IMR-90 (cell line): Measurements from ENCODE around the gene DUSP9.

Experiments used
- CTCF ChIP-seq: conservative IDR thresholded peaks from 2 replicates; pipeline ENCODE4 v1.5.1; 2012; ENCODE audit warnings: mild to moderate bottlenecking, low read depth, low read length, improper control_type of control experiment
- POLR2A ChIP-seq: IDR thresholded peaks from 2 replicates; pipeline ENCODE4 v1.6.1; 2012; ENCODE audit warnings: mild to moderate bottlenecking, low read depth, low read length
- TF ChIP-seq, protein P1 (sequence below): fragments of 150-350 bp; IDR thresholded peaks from 2 replicates; pipeline ENCODE4 v1.6.1; 2017; ENCODE audit warnings: mild to moderate bottlenecking, antibody characterized with exemption, low read length, low read depth

GRCh38 chrX:153688506-153688905, 41.5 kb downstream of the DUSP9 start:
- TF ChIP-seq, protein P1, sequence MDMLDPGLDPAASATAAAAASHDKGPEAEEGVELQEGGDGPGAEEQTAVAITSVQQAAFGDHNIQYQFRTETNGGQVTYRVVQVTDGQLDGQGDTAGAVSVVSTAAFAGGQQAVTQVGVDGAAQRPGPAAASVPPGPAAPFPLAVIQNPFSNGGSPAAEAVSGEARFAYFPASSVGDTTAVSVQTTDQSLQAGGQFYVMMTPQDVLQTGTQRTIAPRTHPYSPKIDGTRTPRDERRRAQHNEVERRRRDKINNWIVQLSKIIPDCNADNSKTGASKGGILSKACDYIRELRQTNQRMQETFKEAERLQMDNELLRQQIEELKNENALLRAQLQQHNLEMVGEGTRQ: no peak
- TF ChIP-seq POLR2A (no peak), CTCF (no peak)
